ENCODE measurements around the gene MEIKIN. TPM values are rescaled to one million over a fixed set of nuclear protein-coding genes. Genes with fewer than 3 reads are reported as not detected.
"Not testable (repeated sequence)": the region's sequence is repeated elsewhere in the genome, so short reads cannot be mapped to it uniquely, and the experiment has no call there.

The MEIKIN gene
- total and polyA plus RNA-seq, 2 of the 13 experiments (the other 11 are each of a cell fraction or from before 2014, with no cell fraction given) = not detected

- Histone ChIP-seq H3K36me3 (replicated peaks in 1 of 2; ENCODE audit: control insufficient read depth in 1 of 2, insufficient read depth in 2 of 2, low read length in 2 of 2) (no peaks in the 10 kb centered on the region), H4K20me1 (ENCODE audit: insufficient read depth, low read length) (no peaks in the 10 kb centered on the region), H3K4me2 (ENCODE audit: low read depth, low read length) (no peak overlapping the region), H3K9me3 (ENCODE audit: low read length) (no peaks in the 10 kb centered on the region), H3K4me3 (replicated peaks in 1 of 3; ENCODE audit: insufficient read depth in 1 of 3, low read depth in 2 of 3, low read length in 3 of 3) (no peak overlapping the region), H3K9ac (ENCODE audit: insufficient read depth, low read depth, low read length) (no peak overlapping the region), H2AFZ (ENCODE audit: low read length) (no peak overlapping the region), H3K27ac (ENCODE audit: extremely low read length, insufficient read depth, low read length) (no peak overlapping the region), H3K4me1 (ENCODE audit: insufficient read depth, low read length) (no peaks in the 10 kb centered on the region), H3K27me3 (ENCODE audit: control insufficient read depth in 1 of 2, insufficient read depth in 2 of 2, low read length in 2 of 2) (no peaks in the 10 kb centered on the region), H3K79me2 (ENCODE audit: insufficient read depth, low read length) (no peaks in the 10 kb centered on the region)
- ChIA-PET POLR2A (no interaction called here), CTCF (ENCODE audit: low intra/inter-chr PET ratio, low total read pairs) (no interaction called here)
- ATAC-seq (no peak), FAIRE-seq (no peak), DNase-seq (ENCODE audit: low spot score) (no peak)
- TF ChIP-seq MYNN (CRISPR knock-in tag; IDR thresholded peaks at IDR 0.05; ENCODE audit: low read depth) (no peak), ZBTB49 (CRISPR knock-in tag; IDR thresholded peaks at IDR 0.05; ENCODE audit: borderline replicate concordance) (no peak), ZNF556 (CRISPR knock-in tag; IDR thresholded peaks at IDR 0.05; ENCODE audit: borderline replicate concordance) (no peak), ZNF619 (CRISPR knock-in tag; IDR thresholded peaks at IDR 0.05) (no peak), CC2D1A (CRISPR knock-in tag; IDR thresholded peaks at IDR 0.05) (no peak), ETV5 (CRISPR knock-in tag; IDR thresholded peaks at IDR 0.05; ENCODE audit: borderline replicate concordance) (no peak), ATF4 (CRISPR knock-in tag; IDR thresholded peaks at IDR 0.05) (no peak), ZNF546 (CRISPR knock-in tag; conservative IDR thresholded peaks at IDR 0.05) (no peak), KDM2A (CRISPR knock-in tag; IDR thresholded peaks at IDR 0.05; ENCODE audit: borderline replicate concordance, low read depth) (no peak), ZNF598 (CRISPR knock-in tag; IDR thresholded peaks at IDR 0.05; ENCODE audit: borderline replicate concordance) (no peak), THYN1 (CRISPR knock-in tag; IDR thresholded peaks at IDR 0.05; ENCODE audit: borderline replicate concordance, low read depth) (no peak)
- in situ Hi-C loops (cut with HindIII; ENCODE audit: extremely low pct_ligation_motif_present, low pct_unique_long_range_greater_than_20kb) (no loop called here), intact Hi-C loops (cut with micrococcal nuclease; ENCODE audit: unreplicated experiment) (no loop called here)
- 2% methylated on average over 2 of the region's 2 CpGs for WGBS (ENCODE audit: low lambda C conversion rate)
- no TSS peak for BruUV-seq (replicated peaks)
These were observed 38.8 kb downstream of the MEIKIN start for GRCh38 chr5:131906668-131907067.

GRCh38 chr5:131902266-131902665 is 43.2 kb downstream of the MEIKIN start:
- BruUV-seq (replicated peaks); H4K20me1 ChIP-seq (ENCODE audit: insufficient read depth, low read length); DNase-seq (ENCODE audit: low spot score); H3K36me3 ChIP-seq (replicated peaks in 1 of 2; ENCODE audit: control insufficient read depth in 1 of 2, insufficient read depth in 2 of 2, low read length in 2 of 2); H3K27ac ChIP-seq (ENCODE audit: extremely low read length, insufficient read depth, low read length); H3K4me2 ChIP-seq (ENCODE audit: low read depth, low read length); H3K4me3 ChIP-seq (replicated peaks in 1 of 3; ENCODE audit: insufficient read depth in 1 of 3, low read depth in 2 of 3, low read length in 3 of 3); intact Hi-C loops (cut with micrococcal nuclease; ENCODE audit: unreplicated experiment); H3K79me2 ChIP-seq (ENCODE audit: insufficient read depth, low read length); POLR2A ChIA-PET; H3K4me1 ChIP-seq (ENCODE audit: insufficient read depth, low read length); H3K27me3 ChIP-seq (ENCODE audit: control insufficient read depth in 1 of 2, insufficient read depth in 2 of 2, low read length in 2 of 2); H3K9ac ChIP-seq (ENCODE audit: insufficient read depth, low read depth, low read length); FAIRE-seq; CTCF ChIA-PET (ENCODE audit: low intra/inter-chr PET ratio, low total read pairs); ATAC-seq; H3K9me3 ChIP-seq (ENCODE audit: low read length); H2AFZ ChIP-seq (ENCODE audit: low read length); in situ Hi-C loops (cut with HindIII; ENCODE audit: extremely low pct_ligation_motif_present, low pct_unique_long_range_greater_than_20kb): not testable (repeated sequence)
- WGBS (ENCODE audit: low lambda C conversion rate) = 0% methylated on average over 1 of the region's 1 CpG
